LNCAP (cell line): ENCODE measurements around the gene C17orf50.

ENCODE experiments used
- CTCF ChIP-seq: fragments of 450-650 bp; IDR thresholded peaks from 2 replicates; pipeline ENCODE4 v1.5.1; 2017; ENCODE audit warnings: mild to moderate bottlenecking

The C17orf50 gene

GRCh38 chr17:35723735-35724134 is 37.0 kb upstream of the C17orf50 start:
- no peak for TF ChIP-seq CTCF

GRCh38 chr17:35725058-35725457 is 35.6 kb upstream of the C17orf50 start:
- no peak for TF ChIP-seq CTCF

GRCh38 chr17:35725802-35726126 is 34.9 kb upstream of the C17orf50 start:
- no peak for TF ChIP-seq CTCF

GRCh38 chr17:35726127-35726952 is 34.3 kb upstream of the C17orf50 start:
- TF ChIP-seq CTCF: no peak

- TF ChIP-seq CTCF: no peak
These were observed 33.7 kb upstream of the C17orf50 start for GRCh38 chr17:35726953-35727460.

GRCh38 chr17:35727635-35728034 is 33.1 kb upstream of the C17orf50 start:
- TF ChIP-seq CTCF: no peak

GRCh38 chr17:35728551-35728950 is 32.1 kb upstream of the C17orf50 start:
- TF ChIP-seq CTCF: no peak
